Subcutaneous abdominal adipose tissue (tissue), 5 donors: Measurements from ENCODE around the gene SDK2.

Experiments
- H3K27ac ChIP-seq: one replicate; pipeline ENCODE4 v1.7.0; 2013; ENCODE audit warnings: low read depth, mild to moderate bottlenecking, inconsistent platforms, low read length, moderate library complexity
- H3K27me3 ChIP-seq, 5 donors: one replicate each; pipeline ENCODE4 v1.7.0; 2013; ENCODE audit warnings: low read length in 5 of 5, inconsistent platforms in 1 of 5; ENCODE audit not compliant: control insufficient read depth in 5 of 5, insufficient read depth in 4 of 5
- H3K36me3 ChIP-seq, 5 donors: one replicate each; pipeline ENCODE4 v1.7.0; 2013; ENCODE audit warnings: low read length in 5 of 5; ENCODE audit not compliant: control insufficient read depth in 5 of 5, insufficient read depth in 5 of 5
- H3K4me1 ChIP-seq, 5 donors: one replicate each; pipeline ENCODE4 v1.7.0; 2013; ENCODE audit warnings: low read length in 5 of 5, mild to moderate bottlenecking in 3 of 5, moderate library complexity in 1 of 5; ENCODE audit not compliant: control insufficient read depth in 5 of 5, insufficient read depth in 5 of 5
- H3K4me3 ChIP-seq, 5 donors: one replicate each; pipeline ENCODE4 v1.7.0; 2013; ENCODE audit warnings: low read length in 5 of 5, low read depth in 1 of 5
- H3K9ac ChIP-seq, 5 donors: one replicate each; pipeline ENCODE4 v1.7.0; 2013; ENCODE audit warnings: low read length in 5 of 5, mild to moderate bottlenecking in 4 of 5, moderate library complexity in 3 of 5
- H3K9me3 ChIP-seq, 5 donors: one replicate each; pipeline ENCODE4 v1.7.0; 2013; ENCODE audit warnings: low read length in 5 of 5; ENCODE audit not compliant: control insufficient read depth in 5 of 5
- donor health status: healthy.
- donor health status: healthy.
- donor health status: healthy.
- donor health status: healthy.
- donor health status: healthy.

The SDK2 gene

GRCh38 chr17:73498176-73498575 lies 146.1 kb downstream of the SDK2 start:
- Histone ChIP-seq H3K9ac (no peak overlapping the region), H3K9me3 (no peaks in the 10 kb centered on the region), H3K4me3 (no peak overlapping the region), H3K36me3 (no peaks in the 10 kb centered on the region), H3K27me3 (peaks cover 6 to 38% (median 31%) of the 10 kb centered on the region in 5 donors), H3K27ac (no peak overlapping the region), H3K4me1 (no peaks in the 10 kb centered on the region)

GRCh38 chr17:73497721-73498120 lies 146.5 kb downstream of the SDK2 start:
- H3K27me3 ChIP-seq, result peaks cover 6 to 42% (median 35%) of the 10 kb centered on the region in 5 donors
- H3K4me3 ChIP-seq, result no peak overlapping the region
- H3K9ac ChIP-seq, result no peak overlapping the region
- no peaks in the 10 kb centered on the region for H3K36me3 ChIP-seq
- no peaks in the 10 kb centered on the region for H3K4me1 ChIP-seq
- H3K27ac ChIP-seq, result no peak overlapping the region
- H3K9me3 ChIP-seq, result no peaks in the 10 kb centered on the region

- Histone ChIP-seq H3K9ac (no peak overlapping the region), H3K36me3 (no peaks in the 10 kb centered on the region), H3K4me3 (no peak overlapping the region), H3K9me3 (no peaks in the 10 kb centered on the region), H3K4me1 (no peaks in the 10 kb centered on the region), H3K27ac (no peak overlapping the region), H3K27me3 (peaks cover 6 to 50% (median 43%) of the 10 kb centered on the region in 5 donors)
Measured at GRCh38 chr17:73496232-73496631, 148.0 kb downstream of the SDK2 start.

GRCh38 chr17:73495641-73496040 lies 148.6 kb downstream of the SDK2 start:
- Histone ChIP-seq H3K9me3 (no peaks in the 10 kb centered on the region), H3K36me3 (no peaks in the 10 kb centered on the region), H3K9ac (no peak overlapping the region), H3K4me3 (no peak overlapping the region), H3K4me1 (no peaks in the 10 kb centered on the region), H3K27ac (no peak overlapping the region), H3K27me3 (peaks cover 6 to 50% (median 43%) of the 10 kb centered on the region in 5 donors)

- H3K27me3 ChIP-seq, result peaks cover 6 to 47% (median 36%) of the 10 kb centered on the region in 5 donors
- no peak overlapping the region for H3K4me3 ChIP-seq
- no peaks in the 10 kb centered on the region for H3K4me1 ChIP-seq
- H3K9ac ChIP-seq, result no peak overlapping the region
- no peak overlapping the region for H3K27ac ChIP-seq
- H3K36me3 ChIP-seq, result no peaks in the 10 kb centered on the region
- H3K9me3 ChIP-seq, result no peaks in the 10 kb centered on the region
Measured at GRCh38 chr17:73494950-73495349, 149.3 kb downstream of the SDK2 start.

- Histone ChIP-seq H3K9ac (no peak overlapping the region), H3K27ac (no peak overlapping the region), H3K36me3 (no peaks in the 10 kb centered on the region), H3K4me3 (no peak overlapping the region), H3K4me1 (no peaks in the 10 kb centered on the region), H3K9me3 (no peaks in the 10 kb centered on the region), H3K27me3 (peaks cover 6 to 45% (median 38%) of the 10 kb centered on the region in 5 donors)
Measured at GRCh38 chr17:73493956-73494926, 150.0 kb downstream of the SDK2 start.

- Histone ChIP-seq H3K27me3 (peaks cover 6 to 45% (median 39%) of the 10 kb centered on the region in 5 donors), H3K4me1 (no peaks in the 10 kb centered on the region), H3K9me3 (no peaks in the 10 kb centered on the region), H3K9ac (no peak overlapping the region), H3K36me3 (no peaks in the 10 kb centered on the region), H3K4me3 (no peak overlapping the region), H3K27ac (no peak overlapping the region)
Measured at GRCh38 chr17:73492821-73493814, 151.1 kb downstream of the SDK2 start.

GRCh38 chr17:73492125-73492820 lies 152.0 kb downstream of the SDK2 start:
- peaks cover 6 to 45% (median 38%) of the 10 kb centered on the region in 5 donors for H3K27me3 ChIP-seq
- no peak overlapping the region for H3K9ac ChIP-seq
- H3K27ac ChIP-seq, result no peak overlapping the region
- no peaks in the 10 kb centered on the region for H3K4me1 ChIP-seq
- no peaks in the 10 kb centered on the region for H3K9me3 ChIP-seq
- H3K36me3 ChIP-seq, result no peaks in the 10 kb centered on the region
- H3K4me3 ChIP-seq, result no peak overlapping the region

GRCh38 chr17:73491648-73492047 lies 152.6 kb downstream of the SDK2 start:
- H3K4me3 ChIP-seq, result no peak overlapping the region
- no peaks in the 10 kb centered on the region for H3K9me3 ChIP-seq
- no peaks in the 10 kb centered on the region for H3K36me3 ChIP-seq
- no peaks in the 10 kb centered on the region for H3K4me1 ChIP-seq
- H3K27ac ChIP-seq, result no peak overlapping the region
- peaks cover 6 to 44% (median 38%) of the 10 kb centered on the region in 5 donors for H3K27me3 ChIP-seq
- no peak overlapping the region for H3K9ac ChIP-seq
